ENCODE results near the gene UNC13D. TPM values are rescaled to one million over a fixed set of nuclear protein-coding genes. Genes with fewer than 3 reads are reported as not detected.

UNC13D gene
- total and polyA plus RNA-seq, 2 experiments from 2014 or later, result 0.06 to 0.65 TPM

- Histone ChIP-seq H3K36me3 (ENCODE audit: low read depth) (peaks cover 29% of the 10 kb centered on the region), H3K27ac (peak overlapping the region; percentile 35), H3K79me2 (ENCODE audit: insufficient read depth) (peaks cover 24% of the 10 kb centered on the region), H3K27me3 (replicated peaks; ENCODE audit: insufficient read depth) (no peaks in the 10 kb centered on the region), H4K20me1 (ENCODE audit: insufficient read depth) (peaks cover 22% of the 10 kb centered on the region), H3K4me2 (ENCODE audit: unreplicated experiment) (peak overlapping the region; percentile 97), H3F3A (ENCODE audit: insufficient read depth) (peaks cover 48% of the 10 kb centered on the region), H2AFZ (no peak overlapping the region), H3K9ac (peak overlapping the region; percentile 91), H3K9me2 (ENCODE audit: insufficient read depth) (no peaks in the 10 kb centered on the region), H3K9me3 (ENCODE audit: low read depth) (no peaks in the 10 kb centered on the region), H3K4me1 (ENCODE audit: insufficient read depth) (peaks cover 13% of the 10 kb centered on the region; the same call in 1 of the 2 replicates), H3K4me3 (peak overlapping the region; percentile 85)
- TF ChIP-seq EZH2 (IDR thresholded peaks at IDR 0.05; ENCODE audit: insufficient read depth, poor library complexity, severe bottlenecking), result no peak
- TF ChIP-seq EZH2phosphoT487 (IDR thresholded peaks at IDR 0.05; ENCODE audit: insufficient read depth, low read depth), result no peak
- WGBS, 2 experiments (ENCODE audit: low coverage in 1 of 2, low lambda C conversion rate in 2 of 2, missing lambda C conversion rate in 2 of 2), result 0 to 3% methylated on average over 2 of the region's 2 CpGs
- DNase-seq, result peak; percentile 41
- in situ Hi-C loops (cut with MboI), result loop anchor here (10.0 kb wide), 1 partner anchor 217 kb away; no protein-coding TSS in a partner anchor
Observed at GRCh38 chr17:75777296-75777922, 66.8 kb downstream of the UNC13D start.

Small RNA genes lying within 50 kb of the gene (microRNA-seq; reads per million reads assigned to microRNA genes)
- gene MIR4738 (ENCODE audit: borderline number of aligned reads), result 2.0 reads per million

Other genes starting within 250 kb of the UNC13D start
- not detected in 2 replicates for gene SMIM5, start 211.0 kb downstream of the UNC13D start, total RNA-seq (2014; rRNA removed; shearing (Covaris generic))
- 0.08 and 0.16 TPM in 2 replicates for gene SMIM5, start 211.0 kb downstream of the UNC13D start, polyA plus RNA-seq (2016; fragmentation: Nextera tagmentation; extraction: Ambion mirVana)
- 12.8 and 21.4 TPM in 2 replicates for gene RECQL5, start 177.2 kb downstream of the UNC13D start, total RNA-seq (2014; rRNA removed; shearing (Covaris generic))
- gene RECQL5, start 177.2 kb downstream of the UNC13D start, polyA plus RNA-seq (2016; fragmentation: Nextera tagmentation; extraction: Ambion mirVana), result 14.3 and 20.9 TPM in 2 replicates
- gene SAP30BP, start 177.1 kb downstream of the UNC13D start, total RNA-seq (2014; rRNA removed; shearing (Covaris generic)), result 60.8 and 93.7 TPM in 2 replicates
- gene SAP30BP, start 177.1 kb downstream of the UNC13D start, polyA plus RNA-seq (2016; fragmentation: Nextera tagmentation; extraction: Ambion mirVana), result 93.1 and 99.1 TPM in 2 replicates
- gene ITGB4, start 122.9 kb downstream of the UNC13D start, total RNA-seq (2014; rRNA removed; shearing (Covaris generic)), result under 0.01 TPM in 1 of 2 replicates, not detected in the other
- 1.1 and 1.5 TPM in 2 replicates for gene ITGB4, start 122.9 kb downstream of the UNC13D start, polyA plus RNA-seq (2016; fragmentation: Nextera tagmentation; extraction: Ambion mirVana)
- gene GALK1, start 79.2 kb downstream of the UNC13D start, total RNA-seq (2014; rRNA removed; shearing (Covaris generic)), result 16.6 and 40.6 TPM in 2 replicates
- 46.5 and 47.3 TPM in 2 replicates for gene GALK1, start 79.2 kb downstream of the UNC13D start, polyA plus RNA-seq (2016; fragmentation: Nextera tagmentation; extraction: Ambion mirVana)
- 11.5 and 20.2 TPM in 2 replicates for gene UNK, start 59.6 kb downstream of the UNC13D start, total RNA-seq (2014; rRNA removed; shearing (Covaris generic))
- gene UNK, start 59.6 kb downstream of the UNC13D start, polyA plus RNA-seq (2016; fragmentation: Nextera tagmentation; extraction: Ambion mirVana), result 12.4 and 13.3 TPM in 2 replicates
- gene WBP2, start 10.9 kb upstream of the UNC13D start, total RNA-seq (2014; rRNA removed; shearing (Covaris generic)), result 17.4 and 22.9 TPM in 2 replicates
- gene WBP2, start 10.9 kb upstream of the UNC13D start, polyA plus RNA-seq (2016; fragmentation: Nextera tagmentation; extraction: Ambion mirVana), result 59.4 and 64.8 TPM in 2 replicates
- 1.4 and 2.4 TPM in 2 replicates for gene TRIM47, start 34.2 kb upstream of the UNC13D start, total RNA-seq (2014; rRNA removed; shearing (Covaris generic))
- gene TRIM47, start 34.2 kb upstream of the UNC13D start, polyA plus RNA-seq (2016; fragmentation: Nextera tagmentation; extraction: Ambion mirVana), result 1.2 and 2.0 TPM in 2 replicates
- 24.2 and 25.7 TPM in 2 replicates for gene TRIM65, start 52.5 kb upstream of the UNC13D start, total RNA-seq (2014; rRNA removed; shearing (Covaris generic))
- gene TRIM65, start 52.5 kb upstream of the UNC13D start, polyA plus RNA-seq (2016; fragmentation: Nextera tagmentation; extraction: Ambion mirVana), result 9.9 and 10.2 TPM in 2 replicates
- 18.8 and 36.9 TPM in 2 replicates for gene MRPL38, start 60.5 kb upstream of the UNC13D start, total RNA-seq (2014; rRNA removed; shearing (Covaris generic))
- 51.9 and 58.4 TPM in 2 replicates for gene MRPL38, start 60.5 kb upstream of the UNC13D start, polyA plus RNA-seq (2016; fragmentation: Nextera tagmentation; extraction: Ambion mirVana)
- 8.3 and 16.6 TPM in 2 replicates for gene FBF1, start 96.6 kb upstream of the UNC13D start, total RNA-seq (2014; rRNA removed; shearing (Covaris generic))
- 4.3 TPM in 2 replicates for gene FBF1, start 96.6 kb upstream of the UNC13D start, polyA plus RNA-seq (2016; fragmentation: Nextera tagmentation; extraction: Ambion mirVana)
- gene ACOX1, start 134.8 kb upstream of the UNC13D start, total RNA-seq (2014; rRNA removed; shearing (Covaris generic)), result 27.6 and 36.3 TPM in 2 replicates
- gene ACOX1, start 134.8 kb upstream of the UNC13D start, polyA plus RNA-seq (2016; fragmentation: Nextera tagmentation; extraction: Ambion mirVana), result 17.4 and 20.5 TPM in 2 replicates
- 18.2 and 19.5 TPM in 2 replicates for gene TEN1, start 134.8 kb upstream of the UNC13D start, total RNA-seq (2014; rRNA removed; shearing (Covaris generic))
- 21.2 and 23.1 TPM in 2 replicates for gene TEN1, start 134.8 kb upstream of the UNC13D start, polyA plus RNA-seq (2016; fragmentation: Nextera tagmentation; extraction: Ambion mirVana)
- gene CDK3, start 156.5 kb upstream of the UNC13D start, total RNA-seq (2014; rRNA removed; shearing (Covaris generic)), result 0.43 and 1.5 TPM in 2 replicates
- 1.9 and 2.0 TPM in 2 replicates for gene CDK3, start 156.5 kb upstream of the UNC13D start, polyA plus RNA-seq (2016; fragmentation: Nextera tagmentation; extraction: Ambion mirVana)
- gene EVPL, start 182.9 kb upstream of the UNC13D start, total RNA-seq (2014; rRNA removed; shearing (Covaris generic)), result not detected in 2 replicates
- gene EVPL, start 182.9 kb upstream of the UNC13D start, polyA plus RNA-seq (2016; fragmentation: Nextera tagmentation; extraction: Ambion mirVana), result not detected in 2 replicates
- gene SRP68, start 228.1 kb upstream of the UNC13D start, total RNA-seq (2014; rRNA removed; shearing (Covaris generic)), result 28.8 and 38.2 TPM in 2 replicates
- 69.8 and 76.5 TPM in 2 replicates for gene SRP68, start 228.1 kb upstream of the UNC13D start, polyA plus RNA-seq (2016; fragmentation: Nextera tagmentation; extraction: Ambion mirVana)
- not detected in 2 replicates for gene GALR2, start 230.4 kb upstream of the UNC13D start, total RNA-seq (2014; rRNA removed; shearing (Covaris generic))
- gene GALR2, start 230.4 kb upstream of the UNC13D start, polyA plus RNA-seq (2016; fragmentation: Nextera tagmentation; extraction: Ambion mirVana), result 0.18 TPM in 1 of 2 replicates, not detected in the other
- gene ZACN, start 234.8 kb upstream of the UNC13D start, total RNA-seq (2014; rRNA removed; shearing (Covaris generic)), result 0.51 TPM in 1 of 2 replicates, not detected in the other
- gene ZACN, start 234.8 kb upstream of the UNC13D start, polyA plus RNA-seq (2016; fragmentation: Nextera tagmentation; extraction: Ambion mirVana), result 0.85 and 1.9 TPM in 2 replicates

Data from GM23248 (cell line).